GM20000 (cell line): ENCODE results near the gene ADCY2.
A peak's percentile ranks its signal among the peaks of the same experiment; 100 is the strongest.

Experiments
- DNase-seq: peaks from one replicate; pipeline ENCODE4 v3.0.0; 2012; ENCODE audit warnings: low spot score
- CTCF ChIP-seq: IDR thresholded peaks from 2 replicates; pipeline ENCODE4 v1.5.1; 2012; ENCODE audit warnings: mild to moderate bottlenecking, control low read depth; ENCODE audit errors: extremely low read depth, missing control alignments

ADCY2 gene

DNA sequence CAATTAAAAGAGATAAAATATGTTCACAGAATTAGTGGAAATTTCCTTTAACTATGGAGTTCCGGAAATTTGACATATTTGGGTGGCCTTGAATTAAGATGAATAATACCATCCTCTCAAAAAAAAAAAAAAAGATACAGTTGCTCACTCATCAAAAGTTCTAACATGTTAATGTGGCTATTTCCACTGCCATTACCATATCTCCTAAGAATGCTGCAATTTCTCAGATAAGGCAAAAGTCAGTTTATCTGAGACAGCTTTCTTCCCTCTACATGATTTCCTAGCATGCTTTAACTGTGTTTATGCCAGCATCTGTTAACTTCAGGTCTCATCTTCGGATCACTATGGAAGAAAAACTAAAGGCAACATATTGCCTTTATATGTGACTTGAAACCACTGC is 470.3 kb downstream of the ADCY2 start:
- no peak for TF ChIP-seq CTCF
- no peak for DNase-seq

GRCh38 chr5:7867260-7867659 is 471.3 kb downstream of the ADCY2 start:
- DNase-seq, result no peak

GRCh38 chr5:7868427-7868772 is 472.5 kb downstream of the ADCY2 start:
- no peak for DNase-seq
- no peak for TF ChIP-seq CTCF

More at GRCh38 chr5:7867260-7867659, 471.3 kb downstream of the ADCY2 start:
- no peak for TF ChIP-seq CTCF

DNA sequence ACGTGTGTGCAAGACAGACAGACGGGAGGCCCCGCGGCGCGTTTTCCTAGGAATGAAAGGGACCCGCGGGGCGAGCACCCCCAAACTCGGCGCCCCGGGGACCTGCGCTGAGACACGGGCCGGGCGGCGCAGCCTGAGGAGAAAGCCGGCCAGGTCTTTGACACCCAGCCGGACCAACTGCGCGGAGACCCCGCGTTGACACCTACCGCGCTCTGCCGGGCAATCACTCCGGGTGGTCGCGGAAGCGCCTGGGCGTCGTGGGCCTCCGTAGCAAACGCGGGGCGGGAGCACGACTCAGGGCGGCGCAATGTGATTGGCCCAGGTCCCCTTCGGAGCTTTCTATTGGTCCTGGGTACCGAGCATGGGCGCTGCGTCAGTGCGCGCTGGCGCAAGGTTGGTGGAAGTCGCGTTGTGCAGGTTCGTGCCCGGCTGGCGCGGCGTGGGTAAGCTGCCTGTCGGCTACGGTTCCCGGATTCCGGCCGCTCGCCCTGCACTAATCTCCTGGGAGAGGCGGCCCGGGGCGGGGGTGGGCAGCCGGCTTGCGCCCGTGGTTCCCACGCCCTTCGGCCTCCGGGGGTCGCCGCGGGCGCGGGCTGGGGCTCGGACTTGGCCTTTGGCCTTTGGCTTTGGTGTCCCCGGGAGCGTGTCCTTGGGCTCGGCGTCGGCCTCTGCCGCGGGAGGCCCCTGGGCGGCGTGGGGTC is 473.0 kb downstream of the ADCY2 start, which contains the start of the genes FASTKD3 and MTRR:
Gene FASTKD3, minus strand, starts transcription at position 259 of the 701 bp plus-strand sequence. CDS start 948 bp downstream, outside the sequence.
Gene MTRR, plus strand, starts transcription at position 376 of the 701 bp plus-strand sequence. CDS start 1,647 bp downstream, outside the sequence.
- peak; percentile 95 for DNase-seq
- TF ChIP-seq CTCF, result no peak

DNA sequence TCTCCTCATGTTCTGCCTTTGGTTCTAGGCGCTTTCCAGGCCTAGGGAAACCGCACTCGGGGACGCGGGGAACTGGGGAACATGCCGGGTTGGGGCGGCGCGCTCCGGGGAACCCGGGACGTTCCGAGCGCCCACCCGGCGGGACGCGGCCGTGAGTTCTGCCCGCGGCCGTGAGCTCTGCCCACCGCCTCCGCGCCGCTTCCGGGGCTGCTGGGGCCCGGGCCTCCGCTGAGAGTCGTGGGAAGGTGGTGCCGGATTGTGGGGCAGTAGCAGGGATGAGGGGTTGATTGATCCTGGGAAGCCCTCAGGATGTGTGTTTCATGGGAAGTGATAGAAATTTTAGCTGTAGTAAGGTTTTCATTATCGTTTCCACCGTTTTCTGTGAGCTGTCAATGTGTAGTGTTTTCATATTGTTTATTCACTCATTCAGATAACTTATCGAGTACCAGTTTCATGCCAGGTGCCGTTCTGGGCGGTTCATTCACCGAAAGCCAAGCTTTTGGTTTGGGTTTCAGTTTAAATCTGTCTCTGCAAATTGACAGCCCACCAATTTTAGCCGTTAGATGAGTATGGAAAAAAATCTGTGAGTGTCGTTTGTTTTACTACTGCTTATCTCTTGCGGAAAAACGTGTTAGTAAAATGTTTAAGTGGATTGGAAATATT is 473.7 kb downstream of the ADCY2 start:
- TF ChIP-seq CTCF, result no peak
- peak; percentile 34 for DNase-seq

- no peak for TF ChIP-seq CTCF
- DNase-seq, result no peak
Measured at GRCh38 chr5:7871653-7872052, 475.7 kb downstream of the ADCY2 start.

GRCh38 chr5:7872517-7873130 is 476.7 kb downstream of the ADCY2 start:
- no peak for DNase-seq
- TF ChIP-seq CTCF, result no peak
